GM12878 (cell line): ENCODE measurements around the gene OTOR.

Experiments
- CTCF ChIP-seq, 3 experiments: IDR thresholded peaks in 2 of 3; conservative IDR thresholded peaks in 1 of 3; 2 replicates each; pipeline ENCODE4 v1.5.1; 2011; ENCODE audit warnings: low read depth in 3 of 3, low read length in 3 of 3, mild to moderate bottlenecking in 3 of 3, control low read depth in 2 of 3, moderate library complexity in 2 of 3, inconsistent platforms in 1 of 3, mixed read lengths in 1 of 3; ENCODE audit not compliant: control insufficient read depth in 2 of 3, insufficient read depth in 1 of 3; ENCODE audit errors: extremely low read depth in 1 of 3
- E4F1 ChIP-seq: fragments of 450-650 bp; IDR thresholded peaks from 2 replicates; pipeline ENCODE4 v1.6.1; 2018; ENCODE audit warnings: borderline replicate concordance, mild to moderate bottlenecking; ENCODE audit not compliant: partially characterized antibody
- EZH2 ChIP-seq: IDR thresholded peaks from 2 replicates; pipeline ENCODE4 v1.6.1; 2012; ENCODE audit warnings: low read depth, mild to moderate bottlenecking, control low read depth, inconsistent platforms, low read length, borderline replicate concordance; ENCODE audit not compliant: control insufficient read depth
- POLR2A ChIP-seq: IDR thresholded peaks from 2 replicates; pipeline ENCODE4 v1.6.1; 2011; ENCODE audit warnings: low read depth, mild to moderate bottlenecking, low read length
- REST ChIP-seq: IDR thresholded peaks from 2 replicates; pipeline ENCODE4 v1.6.1; 2012; ENCODE audit warnings: mild to moderate bottlenecking, low read depth, low read length
- SP1 ChIP-seq: IDR thresholded peaks from one replicate; pipeline ENCODE4 v1.6.1; 2011; ENCODE audit warnings: low read depth, low read length
- STAT1 ChIP-seq: fragments of 450-650 bp; conservative IDR thresholded peaks from 2 replicates; pipeline ENCODE4 v1.6.1; 2014; ENCODE audit warnings: antibody characterized with exemption, mild to moderate bottlenecking

GRCh38 chr20:16711661-16712258, 36.4 kb upstream of the OTOR start:
- TF ChIP-seq E4F1 (no peak), CTCF (IDR thresholded peaks at IDR 0.05 in 2 of 3, conservative IDR thresholded peaks at IDR 0.05 in 1 of 3; ENCODE audit: control insufficient read depth in 2 of 3, extremely low read depth in 1 of 3, insufficient read depth in 1 of 3, low read depth in 3 of 3, low read length in 3 of 3) (no peak), REST (no peak), POLR2A (no peak), SP1 (no peak), EZH2 (no peak), STAT1 (no peak)
